HG03097 (cell line): ENCODE measurements around the gene FMO5.

Source experiments
- ATAC-seq: cut with Tn5 transposase; IDR thresholded peaks from one replicate; pipeline ENCODE4 v1.9.1; 2021; ENCODE audit not compliant: unreplicated experiment, low FRiP score

FMO5 gene, protein sequence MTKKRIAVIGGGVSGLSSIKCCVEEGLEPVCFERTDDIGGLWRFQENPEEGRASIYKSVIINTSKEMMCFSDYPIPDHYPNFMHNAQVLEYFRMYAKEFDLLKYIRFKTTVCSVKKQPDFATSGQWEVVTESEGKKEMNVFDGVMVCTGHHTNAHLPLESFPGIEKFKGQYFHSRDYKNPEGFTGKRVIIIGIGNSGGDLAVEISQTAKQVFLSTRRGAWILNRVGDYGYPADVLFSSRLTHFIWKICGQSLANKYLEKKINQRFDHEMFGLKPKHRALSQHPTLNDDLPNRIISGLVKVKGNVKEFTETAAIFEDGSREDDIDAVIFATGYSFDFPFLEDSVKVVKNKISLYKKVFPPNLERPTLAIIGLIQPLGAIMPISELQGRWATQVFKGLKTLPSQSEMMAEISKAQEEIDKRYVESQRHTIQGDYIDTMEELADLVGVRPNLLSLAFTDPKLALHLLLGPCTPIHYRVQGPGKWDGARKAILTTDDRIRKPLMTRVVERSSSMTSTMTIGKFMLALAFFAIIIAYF

GRCh38 chr1:147225193-147225730, at the start of gene FMO5:
TSS of gene FMO5 (minus strand) at chr1:147225339. CDS start at chr1:147225029, 310 bp downstream.
- ATAC-seq, result peak; percentile 37

DNA sequence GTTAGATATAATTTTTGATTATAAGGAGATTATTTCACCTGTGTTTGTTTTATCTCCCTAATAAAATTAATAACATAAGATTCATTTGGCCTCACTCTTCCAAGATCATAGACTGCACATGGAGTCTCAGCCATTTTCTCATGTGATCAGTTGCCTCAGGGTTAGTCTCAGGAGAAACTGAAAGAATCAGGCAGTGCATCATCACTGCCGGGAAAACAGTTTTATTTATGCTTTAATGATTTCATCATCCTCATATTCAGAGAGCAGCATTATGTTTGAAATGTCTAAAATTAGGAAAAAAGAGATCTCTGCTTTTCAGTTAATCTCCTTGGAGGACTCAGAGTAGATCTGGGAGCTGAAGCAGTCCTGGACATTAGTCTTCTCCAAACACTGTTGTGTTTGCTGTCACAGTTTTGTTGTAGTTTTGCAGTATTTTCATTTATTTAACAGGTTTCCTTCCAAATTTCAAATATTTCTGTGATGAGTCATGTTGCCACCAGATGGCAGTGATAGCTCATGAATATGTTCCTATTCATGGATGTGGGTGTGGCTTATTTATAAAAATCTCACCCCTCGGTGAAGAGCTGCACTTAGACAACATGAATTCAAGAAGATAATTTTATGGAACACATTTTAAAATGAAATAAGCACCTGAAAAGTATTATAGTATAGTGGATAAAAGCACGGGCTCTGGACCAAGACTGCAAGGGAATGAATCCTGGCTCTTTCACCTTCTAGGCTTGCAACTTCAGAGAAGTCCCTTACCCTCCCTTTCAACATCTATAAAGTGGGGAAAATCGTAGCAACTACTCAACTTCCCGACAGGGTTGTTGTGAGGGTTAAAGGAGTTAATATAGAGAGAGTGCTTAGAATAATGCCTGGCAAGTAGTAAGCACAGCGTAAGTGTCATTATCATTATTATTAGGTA, 48.5 kb upstream of the FMO5 start:
- no peak for ATAC-seq

DNA sequence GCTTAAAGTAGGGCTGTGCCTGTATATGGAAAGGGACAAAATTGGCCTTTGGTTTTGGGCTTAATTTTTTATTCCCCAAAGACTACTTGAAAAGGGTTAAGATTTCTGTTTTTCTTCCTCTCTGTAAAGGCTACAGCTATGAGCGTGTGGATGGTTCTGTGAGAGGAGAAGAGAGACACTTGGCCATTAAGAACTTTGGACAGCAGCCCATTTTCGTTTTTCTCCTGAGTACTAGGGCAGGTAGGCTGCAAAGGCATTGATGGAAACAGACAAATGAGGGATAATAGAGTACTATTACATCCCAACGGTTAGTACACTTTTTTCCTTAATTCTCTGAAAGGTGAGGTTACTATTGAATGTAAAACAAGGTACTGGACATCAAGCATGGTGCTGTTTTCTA, 46.9 kb upstream of the FMO5 start:
- ATAC-seq, result no peak

DNA sequence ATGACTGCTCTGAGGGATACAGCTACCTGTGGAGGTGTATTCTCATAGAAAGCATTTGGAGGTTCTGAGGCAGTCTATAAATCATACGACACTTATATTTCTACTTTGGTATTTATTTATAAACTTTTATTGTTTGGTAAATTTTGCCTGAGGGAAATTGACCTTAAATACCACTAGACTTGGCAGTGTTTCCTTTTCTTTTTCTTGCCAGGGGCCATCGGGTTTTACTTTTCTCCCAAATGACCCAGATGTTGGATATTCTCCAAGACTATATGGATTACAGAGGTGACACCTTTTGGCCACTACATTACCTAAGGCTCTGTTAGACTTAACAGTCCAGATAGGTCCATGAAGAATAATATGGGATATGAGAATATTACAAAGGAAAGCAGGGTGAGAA, 45.6 kb upstream of the FMO5 start:
- ATAC-seq, result no peak

DNA sequence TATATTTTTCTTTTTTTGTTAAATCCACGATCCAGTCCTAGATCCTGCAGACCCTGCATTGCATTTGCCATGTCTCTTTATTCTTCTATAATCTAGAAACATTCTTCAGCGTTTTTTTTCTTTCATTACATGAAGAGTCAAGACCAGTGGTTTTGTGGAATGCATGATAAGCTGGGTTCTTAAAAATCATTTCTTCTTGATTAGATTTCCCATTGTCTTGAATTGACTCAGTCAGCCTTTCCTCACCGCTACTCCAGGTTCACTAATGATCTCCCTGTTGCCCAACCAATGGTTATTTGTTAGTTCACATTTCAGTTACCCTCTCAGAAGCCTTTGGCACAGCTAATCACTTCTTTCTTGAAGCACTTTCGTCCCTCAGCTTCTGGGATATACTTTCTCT, 42.6 kb upstream of the FMO5 start:
- no peak for ATAC-seq

GRCh38 chr1:147266381-147266780, 41.2 kb upstream of the FMO5 start:
- ATAC-seq, result no peak

GRCh38 chr1:147264158-147264768, 39.1 kb upstream of the FMO5 start:
- ATAC-seq, result no peak

- ATAC-seq, result no peak
Observed at GRCh38 chr1:147260956-147261355, 35.8 kb upstream of the FMO5 start.

DNA sequence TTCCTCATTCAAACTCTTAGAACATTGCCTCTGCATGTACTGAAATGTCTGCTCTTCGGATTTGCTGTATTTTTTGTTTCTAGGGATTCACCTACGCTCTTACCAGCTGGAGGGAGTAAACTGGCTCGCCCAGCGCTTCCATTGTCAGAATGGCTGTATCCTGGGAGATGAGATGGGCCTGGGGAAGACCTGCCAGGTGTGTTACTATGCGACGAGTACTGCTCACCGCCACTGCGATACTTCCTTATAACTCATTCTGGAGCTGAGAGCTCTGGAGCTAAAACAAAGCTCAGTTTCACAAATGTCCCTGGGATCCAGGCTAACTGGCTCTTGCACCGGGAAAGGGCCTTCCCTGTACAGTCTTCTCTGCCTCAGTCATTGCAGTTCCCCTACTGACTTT, 27.4 kb upstream of the FMO5 start:
- no peak for ATAC-seq

DNA sequence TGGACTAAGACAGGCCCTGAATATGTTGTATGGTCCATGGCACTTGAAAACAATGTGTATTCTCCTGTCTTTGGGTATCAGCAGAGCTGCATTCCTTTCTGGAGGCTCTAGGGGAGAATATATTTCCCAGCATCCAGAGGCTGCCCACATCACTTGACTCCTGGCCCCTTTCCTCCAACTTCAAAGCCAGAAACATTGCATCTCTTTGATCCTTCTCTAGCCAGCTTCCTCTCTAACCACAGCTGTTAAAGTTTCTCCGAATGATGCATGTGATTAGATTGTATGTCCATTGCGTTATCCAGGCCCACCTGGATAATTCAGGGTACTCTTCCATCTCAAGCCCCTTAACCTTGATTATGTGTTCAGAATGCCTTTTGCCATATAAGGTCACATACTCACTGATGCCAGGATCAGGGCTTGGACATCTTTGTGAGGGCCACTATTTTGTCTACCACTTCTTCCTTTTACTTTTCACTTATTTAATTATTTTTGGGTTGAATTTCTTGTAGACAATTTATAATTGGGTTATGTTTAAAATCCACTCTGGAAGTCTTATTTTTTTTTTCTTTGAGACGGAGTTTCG, 22.6 kb upstream of the FMO5 start:
- no peak for ATAC-seq

DNA sequence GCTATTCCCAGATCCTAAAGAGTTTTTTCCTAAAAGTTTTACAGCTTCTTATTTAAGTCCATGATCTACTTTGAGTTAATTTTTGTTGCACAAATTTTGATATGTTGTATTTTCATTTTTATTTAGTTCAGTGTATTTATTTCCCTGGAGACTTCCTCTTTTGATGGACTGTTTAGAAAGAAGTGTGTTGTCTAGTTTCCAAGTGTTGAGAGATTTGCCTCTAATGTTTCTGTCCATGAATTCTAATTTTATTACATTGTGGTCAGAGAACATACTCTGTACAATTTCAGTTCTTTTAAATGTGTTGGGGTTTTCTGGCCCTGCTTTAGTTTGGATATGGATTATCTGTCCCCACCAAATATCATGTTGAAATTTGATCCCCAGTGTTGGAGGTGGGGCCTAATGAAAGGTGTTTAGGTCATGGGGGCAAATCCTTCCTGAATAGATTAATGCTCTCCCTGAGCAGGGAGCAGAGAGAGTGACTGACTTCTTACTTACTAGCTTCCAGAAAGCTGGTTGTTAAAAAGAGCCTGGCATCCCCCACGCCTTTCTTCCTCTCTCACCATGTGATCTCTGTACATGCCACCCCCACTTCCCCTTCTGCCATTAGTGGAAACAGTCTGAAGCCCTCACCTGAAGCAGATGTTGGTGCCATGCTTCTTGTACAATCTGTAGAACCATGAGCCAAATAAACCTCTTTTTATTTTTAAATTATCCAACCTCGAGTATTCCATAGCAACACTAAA, 21.9 kb upstream of the FMO5 start:
- ATAC-seq, result no peak

GRCh38 chr1:147246044-147246690, 21.0 kb upstream of the FMO5 start:
- ATAC-seq, result no peak

- ATAC-seq, result no peak
Observed at GRCh38 chr1:147245586-147246021, 20.5 kb upstream of the FMO5 start.

GRCh38 chr1:147245129-147245528, 20.0 kb upstream of the FMO5 start:
- no peak for ATAC-seq

DNA sequence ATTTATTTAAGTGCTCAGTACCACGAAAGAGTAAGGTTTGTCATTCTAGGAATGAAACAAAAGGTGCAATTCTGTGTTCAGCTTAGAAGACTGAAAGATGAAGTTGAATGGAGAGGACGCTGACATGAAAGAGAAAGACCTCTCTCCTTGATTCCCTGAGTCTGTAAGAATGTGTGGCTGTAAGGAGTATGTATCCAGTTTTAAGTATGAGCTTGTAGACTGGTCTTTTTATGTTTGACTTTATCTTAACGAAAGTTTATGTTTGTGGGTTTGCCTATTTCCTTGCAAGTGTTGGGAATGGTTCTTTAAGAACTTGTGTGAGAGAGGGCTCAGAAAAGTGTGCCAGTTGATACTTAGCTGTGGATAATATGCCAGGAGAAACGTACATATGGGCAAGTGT, 18.7 kb upstream of the FMO5 start:
- no peak for ATAC-seq

DNA sequence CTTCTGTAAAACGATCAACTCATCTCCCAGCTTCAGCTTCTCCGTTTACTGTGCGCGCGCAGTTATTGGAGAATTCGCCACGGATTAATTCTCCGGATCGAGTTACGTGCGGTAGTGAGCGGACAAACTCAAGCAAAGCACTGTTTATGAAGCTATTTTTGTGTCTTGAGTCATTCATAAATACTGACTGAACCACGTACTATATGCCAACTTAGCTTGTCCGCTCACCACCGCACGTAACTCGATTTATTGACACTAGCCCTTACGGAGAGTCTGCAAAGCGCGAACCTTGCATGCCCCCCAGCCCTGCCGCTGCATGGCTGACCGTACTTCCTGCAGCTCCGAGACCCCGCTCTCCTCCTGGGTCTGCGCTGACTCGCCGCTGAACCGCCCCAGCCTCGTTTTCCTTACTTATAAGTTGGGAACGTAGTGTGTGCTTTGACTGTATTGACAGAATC, 18.1 kb upstream of the FMO5 start:
- ATAC-seq, result no peak

GRCh38 chr1:147242449-147243227, 17.5 kb upstream of the FMO5 start, which contains the start of gene CHD1L:
TSS of gene CHD1L (plus strand) at chr1:147242684. CDS start at chr1:147242704, 20 bp downstream.
- ATAC-seq, result peak; percentile 89

DNA sequence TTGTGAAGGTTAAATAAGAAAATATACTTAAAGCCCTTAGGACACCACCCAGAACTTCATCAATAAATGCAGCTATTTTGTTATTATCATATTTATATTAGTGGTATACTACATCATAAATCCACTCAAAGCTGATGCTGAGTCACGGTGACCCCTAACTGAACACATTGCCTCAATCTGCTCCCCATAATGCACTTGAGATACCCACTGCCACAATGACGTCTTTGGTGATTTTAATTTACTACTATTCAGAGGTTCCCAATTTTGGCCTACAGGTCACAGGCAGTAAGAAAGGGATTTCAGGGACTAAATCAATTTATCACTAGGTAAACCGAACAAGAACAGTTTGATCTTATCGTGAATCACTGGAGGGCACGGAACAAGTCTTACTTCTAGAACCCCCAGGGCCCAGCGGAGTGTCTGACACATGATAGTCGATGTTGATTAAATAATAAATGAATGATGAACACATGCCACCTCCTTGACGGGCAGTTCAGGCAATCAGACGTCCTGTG, 16.9 kb upstream of the FMO5 start:
- no peak for ATAC-seq
